ENCODE measurements around the gene TBC1D22A.

TBC1D22A gene

GRCh38 chr22:47199261-47199978 lies 437.0 kb downstream of the TBC1D22A start:
- DNase-seq (ENCODE audit: low read depth, low spot score), result no peak

- DNase-seq (ENCODE audit: low read depth, low spot score), result no peak
These were observed 437.5 kb downstream of the TBC1D22A start for GRCh38 chr22:47199979-47200272.

GRCh38 chr22:47200273-47201051 lies 438.0 kb downstream of the TBC1D22A start:
- no peak for DNase-seq (ENCODE audit: low read depth, low spot score)

- DNase-seq (ENCODE audit: low read depth, low spot score), result no peak
These were observed 438.9 kb downstream of the TBC1D22A start for GRCh38 chr22:47201186-47201995.

GRCh38 chr22:47201996-47202818 lies 439.8 kb downstream of the TBC1D22A start:
- DNase-seq (ENCODE audit: low read depth, low spot score), result no peak

GRCh38 chr22:47202819-47203553 lies 440.5 kb downstream of the TBC1D22A start:
- DNase-seq (ENCODE audit: low read depth, low spot score), result no peak

GRCh38 chr22:47203554-47203991 lies 441.1 kb downstream of the TBC1D22A start:
- DNase-seq (ENCODE audit: low read depth, low spot score), result no peak

- no peak for DNase-seq (ENCODE audit: low read depth, low spot score)
These were observed 441.8 kb downstream of the TBC1D22A start for GRCh38 chr22:47204002-47204979.

- DNase-seq (ENCODE audit: low read depth, low spot score), result no peak
These were observed 442.6 kb downstream of the TBC1D22A start for GRCh38 chr22:47205081-47205491.

- no peak for DNase-seq (ENCODE audit: low read depth, low spot score)
These were observed 443.1 kb downstream of the TBC1D22A start for GRCh38 chr22:47205554-47205953.

- DNase-seq (ENCODE audit: low read depth, low spot score), result no peak
These were observed 443.7 kb downstream of the TBC1D22A start for GRCh38 chr22:47206164-47206563.

GRCh38 chr22:47206666-47207218 lies 444.3 kb downstream of the TBC1D22A start:
- DNase-seq (ENCODE audit: low read depth, low spot score), result no peak

- DNase-seq (ENCODE audit: low read depth, low spot score), result no peak
These were observed 444.9 kb downstream of the TBC1D22A start for GRCh38 chr22:47207387-47207786.

GRCh38 chr22:47207846-47208554 lies 445.6 kb downstream of the TBC1D22A start:
- no peak for DNase-seq (ENCODE audit: low read depth, low spot score)

- DNase-seq (ENCODE audit: low read depth, low spot score), result no peak
These were observed 446.2 kb downstream of the TBC1D22A start for GRCh38 chr22:47208630-47209029.

GRCh38 chr22:47209040-47209514 lies 446.6 kb downstream of the TBC1D22A start:
- DNase-seq (ENCODE audit: low read depth, low spot score), result no peak

GRCh38 chr22:47209547-47210023 lies 447.1 kb downstream of the TBC1D22A start:
- no peak for DNase-seq (ENCODE audit: low read depth, low spot score)

- no peak for DNase-seq (ENCODE audit: low read depth, low spot score)
These were observed 447.7 kb downstream of the TBC1D22A start for GRCh38 chr22:47210112-47210657.
